GM06990 (cell line): Measurements from ENCODE around the gene IKBKG.

Source experiments
- DNase-seq: peaks from one replicate; pipeline ENCODE4 v3.0.0-alpha.2; 2011; ENCODE audit not compliant: insufficient read length; ENCODE audit errors: extremely low read depth
- H3K27me3 ChIP-seq: replicated peaks from 2 replicates; pipeline ENCODE4 v1.6.0; 2011; ENCODE audit warnings: low read length; ENCODE audit not compliant: control insufficient read depth, insufficient read depth
- H3K36me3 ChIP-seq: 2 replicates; pipeline ENCODE4 v1.5.1; 2011; ENCODE audit warnings: low read length; ENCODE audit not compliant: control insufficient read depth, insufficient read depth
- H3K4me3 ChIP-seq: replicated peaks from 2 replicates; pipeline ENCODE4 v1.5.1; 2011; ENCODE audit warnings: low read depth, mild to moderate bottlenecking, control low read depth, low read length
- CTCF ChIP-seq: IDR thresholded peaks from 2 replicates; pipeline ENCODE4 v1.5.1; 2011; ENCODE audit warnings: low read length, control low read depth, mild to moderate bottlenecking, inconsistent platforms; ENCODE audit not compliant: insufficient read depth, poor library complexity, severe bottlenecking

IKBKG gene

GRCh38 chrX:154517101-154517781 is 30.2 kb upstream of the IKBKG start:
- no peak for TF ChIP-seq CTCF
- Histone ChIP-seq H3K27me3 (no peaks in the 10 kb centered on the region), H3K36me3 (no peaks in the 10 kb centered on the region), H3K4me3 (no peak overlapping the region)
- DNase-seq: no peak

GRCh38 chrX:154519389-154519788 is 28.0 kb upstream of the IKBKG start:
- no peaks in the 10 kb centered on the region for H3K36me3 ChIP-seq
- DNase-seq: no peak
- no peaks in the 10 kb centered on the region for H3K27me3 ChIP-seq
- no peak for TF ChIP-seq CTCF
- H3K4me3 ChIP-seq: no peak overlapping the region

GRCh38 chrX:154525606-154526490 is 21.6 kb upstream of the IKBKG start:
- H3K27me3 ChIP-seq: no peaks in the 10 kb centered on the region
- TF ChIP-seq CTCF: no peak
- no peaks in the 10 kb centered on the region for H3K36me3 ChIP-seq
- DNase-seq: no peak
- no peak overlapping the region for H3K4me3 ChIP-seq

GRCh38 chrX:154526901-154527675 is 20.3 kb upstream of the IKBKG start:
- no peaks in the 10 kb centered on the region for H3K36me3 ChIP-seq
- H3K27me3 ChIP-seq: no peaks in the 10 kb centered on the region
- peak; percentile 55 for TF ChIP-seq CTCF
- H3K4me3 ChIP-seq: no peak overlapping the region
- DNase-seq: peak; percentile 64

- H3K27me3 ChIP-seq: no peaks in the 10 kb centered on the region
- peaks cover 6% of the 10 kb centered on the region for H3K36me3 ChIP-seq
- no peak for DNase-seq
- TF ChIP-seq CTCF: no peak
- H3K4me3 ChIP-seq: no peak overlapping the region
Measured at GRCh38 chrX:154529206-154529612, 18.2 kb upstream of the IKBKG start.
